Measurements from ENCODE around the gene ARNT2.

ARNT2 gene

GRCh38 chr15:80468796-80469195 is 64.6 kb downstream of the ARNT2 start:
- ATAC-seq: no peak
- TF ChIP-seq ZNF565 (CRISPR knock-in tag; conservative IDR thresholded peaks at IDR 0.05; ENCODE audit: low read depth): no peak
- TF ChIP-seq ZFP3 (CRISPR knock-in tag; IDR thresholded peaks at IDR 0.05): no peak
- no peak for TF ChIP-seq TCF4 (CRISPR knock-in tag; IDR thresholded peaks at IDR 0.05; ENCODE audit: borderline replicate concordance)
- no peak for TF ChIP-seq SNAI2 (CRISPR knock-in tag; IDR thresholded peaks at IDR 0.05)
- TF ChIP-seq TSHZ2 (CRISPR knock-in tag; IDR thresholded peaks at IDR 0.05): no peak
- no peak for TF ChIP-seq BACH2 (CRISPR knock-in tag; IDR thresholded peaks at IDR 0.05; ENCODE audit: borderline replicate concordance)
- no peak for TF ChIP-seq GLIS3 (CRISPR knock-in tag; IDR thresholded peaks at IDR 0.05)
- no peak for TF ChIP-seq PATZ1 (CRISPR knock-in tag; IDR thresholded peaks at IDR 0.05; ENCODE audit: borderline replicate concordance)
- no peak for TF ChIP-seq CSRNP3 (CRISPR knock-in tag; IDR thresholded peaks at IDR 0.05)
- TF ChIP-seq ZNF70 (CRISPR knock-in tag; IDR thresholded peaks at IDR 0.05): no peak

- TF ChIP-seq ESRRG (CRISPR knock-in tag; IDR thresholded peaks at IDR 0.05): no peak
- TF ChIP-seq SNAI2 (CRISPR knock-in tag; IDR thresholded peaks at IDR 0.05): no peak
- TF ChIP-seq ARNTL (CRISPR knock-in tag; IDR thresholded peaks at IDR 0.05; ENCODE audit: borderline replicate concordance, low read depth): no peak
- no peak for TF ChIP-seq BACH2 (CRISPR knock-in tag; IDR thresholded peaks at IDR 0.05; ENCODE audit: borderline replicate concordance)
- no peak for TF ChIP-seq GLIS3 (CRISPR knock-in tag; IDR thresholded peaks at IDR 0.05)
- no peak for TF ChIP-seq CREB5 (CRISPR knock-in tag; IDR thresholded peaks at IDR 0.05; ENCODE audit: low read depth)
- no peak for TF ChIP-seq TCF4 (CRISPR knock-in tag; IDR thresholded peaks at IDR 0.05; ENCODE audit: borderline replicate concordance)
- no peak for TF ChIP-seq OSR1 (CRISPR knock-in tag; IDR thresholded peaks at IDR 0.05)
- TF ChIP-seq CSRNP3 (CRISPR knock-in tag; IDR thresholded peaks at IDR 0.05): no peak
- no peak for TF ChIP-seq ZC3H10 (CRISPR knock-in tag; IDR thresholded peaks at IDR 0.05)
- TF ChIP-seq TSHZ2 (CRISPR knock-in tag; IDR thresholded peaks at IDR 0.05): no peak
- no peak for TF ChIP-seq RARB (CRISPR knock-in tag; IDR thresholded peaks at IDR 0.05)
- no peak for TF ChIP-seq CSDC2 (CRISPR knock-in tag; IDR thresholded peaks at IDR 0.05)
- TF ChIP-seq PPARA (CRISPR knock-in tag; IDR thresholded peaks at IDR 0.05; ENCODE audit: borderline replicate concordance): no peak
- no peak for TF ChIP-seq ZNF70 (CRISPR knock-in tag; IDR thresholded peaks at IDR 0.05)
- no peak for TF ChIP-seq ZFP30 (CRISPR knock-in tag; IDR thresholded peaks at IDR 0.05)
- TF ChIP-seq ZFP3 (CRISPR knock-in tag; IDR thresholded peaks at IDR 0.05): no peak
- ATAC-seq: no peak
These were observed 67.7 kb downstream of the ARNT2 start for GRCh38 chr15:80471881-80472280.
